Activated CD8-positive, alpha-beta memory T cell treated with anti-CD3 and anti-CD28 coated beads, Interleukin-2, amount 50 U/mL, for 4 hours (primary cell): ENCODE measurements around the gene ZNF774.
"Not testable (repeated sequence)": the region's sequence is repeated elsewhere in the genome, so short reads cannot be mapped to it uniquely, and the experiment has no call there.

Experiments
- DNase-seq: peaks from one replicate; pipeline ENCODE4 v3.0.0-alpha.2; 2020

ZNF774 gene

GRCh38 chr15:90347431-90348065, 4.5 kb upstream of the ZNF774 start:
- not testable (repeated sequence) for DNase-seq

- DNase-seq, result no peak
Measured at GRCh38 chr15:90348456-90348855, 3.6 kb upstream of the ZNF774 start.

- no peak for DNase-seq
Measured at GRCh38 chr15:90349072-90349471, 3.0 kb upstream of the ZNF774 start.

GRCh38 chr15:90349821-90350220, 2.3 kb upstream of the ZNF774 start:
- DNase-seq, result no peak

GRCh38 chr15:90351479-90352106, 491 bp upstream of the ZNF774 start:
- DNase-seq, result no peak

GRCh38 chr15:90354986-90355385, 2.9 kb downstream of the ZNF774 start:
- DNase-seq, result no peak

GRCh38 chr15:90358124-90359033, 6.3 kb downstream of the ZNF774 start:
- DNase-seq, result no peak

- no peak for DNase-seq
Measured at GRCh38 chr15:90360746-90361145, 8.7 kb downstream of the ZNF774 start.

- DNase-seq, result no peak
Measured at GRCh38 chr15:90362936-90363212, 10.8 kb downstream of the ZNF774 start.

GRCh38 chr15:90364251-90364650, 12.2 kb downstream of the ZNF774 start:
- DNase-seq, result no peak

- no peak for DNase-seq
Measured at GRCh38 chr15:90365414-90366055, 13.5 kb downstream of the ZNF774 start.

- no peak for DNase-seq
Measured at GRCh38 chr15:90367576-90367975, 15.5 kb downstream of the ZNF774 start.

- DNase-seq, result no peak
Measured at GRCh38 chr15:90375071-90375470, 23.0 kb downstream of the ZNF774 start.

- DNase-seq, result peak; percentile 53
Measured at GRCh38 chr15:90376789-90377188, 24.7 kb downstream of the ZNF774 start.

GRCh38 chr15:90379263-90379662, 27.2 kb downstream of the ZNF774 start:
- DNase-seq, result no peak

- DNase-seq, result no peak
Measured at GRCh38 chr15:90381515-90381914, 29.4 kb downstream of the ZNF774 start.

GRCh38 chr15:90382320-90382719, 30.2 kb downstream of the ZNF774 start:
- no peak for DNase-seq

- no peak for DNase-seq
Measured at GRCh38 chr15:90386221-90386620, 34.1 kb downstream of the ZNF774 start.

- DNase-seq, result peak; percentile 93
Measured at GRCh38 chr15:90387534-90388461, 35.7 kb downstream of the ZNF774 start, which contains the start of gene IQGAP1. Gene IQGAP1 (plus strand): TSS chr15:90388242. CDS start chr15:90388342, 100 bp downstream.

GRCh38 chr15:90388462-90389380, 36.6 kb downstream of the ZNF774 start:
- DNase-seq, result peak; percentile 55

- DNase-seq, result no peak
Measured at GRCh38 chr15:90389513-90389912, 37.4 kb downstream of the ZNF774 start.
